ENCODE measurements around the gene P2RX7.

P2RX7 gene

DNA sequence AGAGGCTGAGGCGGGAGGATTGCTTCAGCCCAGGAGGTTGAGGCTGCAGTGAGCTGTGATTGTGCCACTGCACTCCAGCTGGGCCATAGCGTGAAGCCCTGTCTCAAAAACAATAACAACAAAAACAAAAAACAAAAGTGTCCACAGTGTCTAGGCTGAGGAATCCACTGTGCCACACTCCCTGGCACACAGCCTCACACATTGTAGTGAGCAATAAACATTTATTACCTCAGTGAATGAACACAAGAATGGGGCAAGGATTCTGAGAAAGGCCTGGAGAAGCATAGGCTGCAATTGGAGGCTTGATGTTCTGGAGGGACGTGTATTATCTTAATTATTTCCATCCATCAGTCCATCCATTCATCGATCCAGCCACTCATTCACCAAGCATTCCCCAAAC lies 17.1 kb upstream of the P2RX7 start:
- Histone ChIP-seq H3K4me3 (no peak overlapping the region), H3K9me3 (no peaks in the 10 kb centered on the region), H3K27me3 (ENCODE audit: low read depth) (0 out of 2 replicates have a peak, but pooled peaks cover under 1% of the 10 kb centered on the region), H3K4me1 (no peaks in the 10 kb centered on the region), H3K36me3 (replicated peaks) (no peaks in the 10 kb centered on the region)
- DNase-seq (ENCODE audit: low spot score in 2 of 2) = no peak
- in situ Hi-C loops (cut with MboI; ENCODE audit: low sequenced_read_pairs) = loop anchor here (25.0 kb wide), 1 partner anchor 778 kb away; the partner anchor contains the start of gene PLA2G1B

DNA sequence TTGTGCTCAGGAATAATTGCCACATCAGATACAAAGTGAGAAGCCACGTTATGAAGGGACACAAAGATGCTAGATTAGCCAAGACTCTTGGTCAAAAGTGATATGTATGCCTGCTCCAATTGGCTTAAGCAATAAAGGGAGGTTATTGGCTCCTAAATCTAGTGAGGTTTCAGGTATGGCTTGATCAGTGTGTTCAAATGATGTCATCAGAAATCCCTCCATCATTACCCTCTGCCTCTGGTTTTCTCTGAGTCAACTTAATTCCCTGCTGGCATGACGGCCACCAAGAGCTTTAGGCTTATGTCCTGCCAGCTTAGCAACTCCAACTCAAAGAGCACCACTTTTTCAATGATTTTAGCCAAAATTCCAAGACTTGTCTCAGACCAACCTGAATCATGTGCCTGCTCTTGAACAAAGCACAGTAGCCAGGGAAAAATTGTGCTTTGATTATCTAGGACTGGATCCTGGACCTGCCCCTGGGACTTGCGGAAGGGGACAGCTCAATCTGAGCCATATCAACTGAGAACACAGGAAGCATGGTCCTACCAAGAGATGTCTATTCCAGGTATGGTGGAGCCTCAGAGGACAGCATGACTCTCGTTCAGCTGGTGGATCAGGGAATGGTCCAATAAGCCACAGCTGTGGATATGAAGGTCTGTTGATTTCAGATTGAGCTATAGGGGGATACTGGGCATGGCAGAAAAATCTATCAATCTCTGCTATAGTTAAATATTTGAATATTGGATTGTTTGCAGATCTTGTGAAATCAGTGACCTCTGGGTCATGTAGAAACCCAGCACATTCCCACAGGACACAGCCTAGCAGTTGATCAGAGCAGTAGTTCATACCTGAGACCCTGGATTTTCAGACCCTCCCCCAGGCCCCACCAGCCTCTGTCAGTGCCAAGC lies 16.1 kb upstream of the P2RX7 start:
- DNase-seq (ENCODE audit: low spot score in 2 of 2) = no peak
- no peak overlapping the region for H3K4me3 ChIP-seq
- in situ Hi-C loops (cut with MboI; ENCODE audit: low sequenced_read_pairs) = loop anchor here (25.0 kb wide), 1 partner anchor 779 kb away; the partner anchor contains the start of gene PLA2G1B
- H3K36me3 ChIP-seq (replicated peaks) = no peaks in the 10 kb centered on the region
- H3K4me1 ChIP-seq = no peaks in the 10 kb centered on the region
- no peaks in the 10 kb centered on the region for H3K9me3 ChIP-seq
- H3K27me3 ChIP-seq (ENCODE audit: low read depth) = peaks cover 4% of the 10 kb centered on the region; the same call in 1 of the 2 replicates

DNA sequence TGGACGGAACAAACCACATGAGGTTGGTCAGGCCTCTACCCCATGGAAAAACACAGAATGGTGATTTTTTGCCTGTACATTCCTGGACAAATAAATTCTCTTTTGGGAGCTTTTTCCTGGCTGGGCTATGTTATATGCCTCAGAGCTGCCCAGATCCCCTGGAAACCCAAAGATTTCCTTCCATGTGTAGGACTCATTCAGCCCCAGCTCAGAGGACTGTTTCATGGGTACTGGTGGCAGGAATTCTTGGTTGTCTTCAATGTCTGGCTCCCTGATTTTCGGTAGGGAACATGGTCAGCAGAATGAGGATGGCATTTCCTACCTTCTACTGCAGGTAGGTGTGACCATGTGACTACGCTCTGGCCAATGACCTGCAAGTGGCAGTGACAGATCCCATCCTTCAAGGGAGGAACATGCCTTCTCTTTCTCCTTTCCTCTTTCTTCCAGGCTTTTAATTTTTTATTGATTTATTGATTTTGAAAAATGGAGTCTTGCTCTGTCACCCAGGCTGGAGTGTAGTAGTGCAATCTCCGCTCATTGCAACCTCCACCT lies 15.4 kb upstream of the P2RX7 start:
- Histone ChIP-seq H3K36me3 (replicated peaks) (no peaks in the 10 kb centered on the region), H3K4me1 (no peaks in the 10 kb centered on the region), H3K27me3 (ENCODE audit: low read depth) (peaks cover 4% of the 10 kb centered on the region; the same call in 1 of the 2 replicates), H3K9me3 (no peaks in the 10 kb centered on the region), H3K4me3 (no peak overlapping the region)
- in situ Hi-C loops (cut with MboI; ENCODE audit: low sequenced_read_pairs) = loop anchor here (25.0 kb wide), 1 partner anchor 780 kb away; the partner anchor contains the start of gene PLA2G1B
- no peak for DNase-seq (ENCODE audit: low spot score in 2 of 2)

DNA sequence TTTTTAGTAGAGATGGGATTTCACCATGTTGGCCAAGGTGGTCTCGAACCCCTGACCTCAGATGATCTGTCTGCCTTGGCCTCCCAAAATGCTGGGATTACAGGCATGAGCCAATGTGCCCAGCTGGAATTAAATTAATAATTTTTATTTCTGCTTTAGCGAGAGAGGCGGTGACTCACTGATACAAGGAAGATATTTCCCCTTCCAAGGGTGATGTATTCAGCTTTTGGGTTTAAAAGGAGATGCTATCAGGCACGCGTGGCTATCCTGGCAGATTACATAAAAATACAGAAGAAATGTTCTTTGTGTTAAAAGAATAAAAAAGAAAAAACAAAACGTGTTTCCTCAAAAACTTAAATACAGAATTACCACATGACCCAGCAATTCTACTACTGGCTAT lies 12.4 kb upstream of the P2RX7 start:
- Histone ChIP-seq H3K27me3 (ENCODE audit: low read depth) (peaks cover 4% of the 10 kb centered on the region; the same call in 1 of the 2 replicates), H3K4me3 (no peak overlapping the region), H3K4me1 (no peaks in the 10 kb centered on the region), H3K36me3 (replicated peaks) (no peaks in the 10 kb centered on the region), H3K9me3 (no peaks in the 10 kb centered on the region)
- in situ Hi-C loops (cut with MboI; ENCODE audit: low sequenced_read_pairs) = loop anchor here (25.0 kb wide), 1 partner anchor 783 kb away; the partner anchor contains the start of gene PLA2G1B
- DNase-seq (ENCODE audit: low spot score in 2 of 2) = no peak

DNA sequence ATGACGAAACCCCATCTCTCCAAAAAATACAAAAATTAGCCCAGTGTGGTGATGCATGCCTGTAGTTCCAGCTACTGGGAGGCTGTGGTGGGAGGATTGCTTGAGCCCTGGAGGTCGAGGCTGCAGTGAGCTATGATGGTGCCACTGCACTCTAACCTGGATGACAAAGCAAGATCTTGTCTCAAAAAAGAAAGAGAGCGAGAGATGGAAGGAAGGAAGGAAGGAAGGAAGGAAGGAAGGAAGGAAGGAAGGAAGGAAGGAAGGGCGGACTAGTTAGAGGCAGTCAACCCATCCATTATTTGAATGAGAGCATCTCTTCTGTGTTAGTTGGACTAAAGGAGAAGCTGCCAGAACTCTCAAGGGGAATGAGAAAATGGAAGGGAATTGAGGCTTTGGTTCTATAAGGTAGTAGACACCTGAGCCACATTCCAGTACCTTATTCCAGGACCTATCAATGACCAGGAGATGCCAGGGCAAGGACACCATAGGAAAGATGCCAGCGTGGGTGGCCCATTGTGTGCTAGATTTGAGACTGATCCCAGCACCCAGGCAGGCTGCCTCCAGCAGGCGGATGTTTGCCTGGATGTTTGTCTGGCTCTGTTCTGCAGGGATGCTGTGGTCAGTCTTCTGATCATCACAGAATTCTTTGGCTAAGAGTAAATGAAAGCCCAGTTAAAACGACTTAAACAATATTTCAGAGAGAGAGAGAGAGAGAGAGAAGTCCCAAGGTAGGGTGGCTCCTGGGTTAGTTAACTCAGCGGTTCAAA lies 11.5 kb upstream of the P2RX7 start:
- no peak for DNase-seq (ENCODE audit: low spot score in 2 of 2)
- Histone ChIP-seq H3K4me1 (no peaks in the 10 kb centered on the region), H3K27me3 (ENCODE audit: low read depth) (peaks cover 4% of the 10 kb centered on the region; the same call in 1 of the 2 replicates), H3K9me3 (no peaks in the 10 kb centered on the region), H3K36me3 (replicated peaks) (no peaks in the 10 kb centered on the region), H3K4me3 (no peak overlapping the region)
- in situ Hi-C loops (cut with MboI; ENCODE audit: low sequenced_read_pairs) = loop anchor here (25.0 kb wide), 1 partner anchor 784 kb away; the partner anchor contains the start of gene PLA2G1B

DNA sequence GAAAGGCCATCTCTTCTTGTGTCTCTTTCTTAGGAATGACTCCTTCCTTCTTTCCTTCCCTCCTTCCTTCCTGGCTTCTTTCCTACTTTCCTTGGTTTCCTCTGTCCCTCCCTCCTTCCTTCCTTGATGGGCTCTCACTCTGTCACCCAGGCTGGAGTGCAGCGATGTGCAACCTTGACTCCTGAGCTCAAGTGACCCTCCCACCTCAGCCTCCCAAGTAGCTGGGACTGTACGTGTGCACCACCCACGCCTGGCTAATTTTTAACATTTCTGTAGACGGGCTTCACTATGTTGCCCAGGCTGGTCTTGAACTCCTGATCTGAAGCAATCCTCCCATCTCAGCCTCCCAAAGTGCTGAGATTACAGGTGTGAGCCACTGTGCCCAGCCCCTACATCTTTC lies 10.9 kb upstream of the P2RX7 start:
- Histone ChIP-seq H3K4me3 (no peak overlapping the region), H3K9me3 (no peaks in the 10 kb centered on the region), H3K27me3 (ENCODE audit: low read depth) (peaks cover 4% of the 10 kb centered on the region; the same call in 1 of the 2 replicates), H3K36me3 (replicated peaks) (no peaks in the 10 kb centered on the region), H3K4me1 (no peaks in the 10 kb centered on the region)
- DNase-seq (ENCODE audit: low spot score in 2 of 2) = no peak
- in situ Hi-C loops (cut with MboI; ENCODE audit: low sequenced_read_pairs) = loop anchor here (25.0 kb wide), 1 partner anchor 785 kb away; the partner anchor contains the start of gene PLA2G1B

DNA sequence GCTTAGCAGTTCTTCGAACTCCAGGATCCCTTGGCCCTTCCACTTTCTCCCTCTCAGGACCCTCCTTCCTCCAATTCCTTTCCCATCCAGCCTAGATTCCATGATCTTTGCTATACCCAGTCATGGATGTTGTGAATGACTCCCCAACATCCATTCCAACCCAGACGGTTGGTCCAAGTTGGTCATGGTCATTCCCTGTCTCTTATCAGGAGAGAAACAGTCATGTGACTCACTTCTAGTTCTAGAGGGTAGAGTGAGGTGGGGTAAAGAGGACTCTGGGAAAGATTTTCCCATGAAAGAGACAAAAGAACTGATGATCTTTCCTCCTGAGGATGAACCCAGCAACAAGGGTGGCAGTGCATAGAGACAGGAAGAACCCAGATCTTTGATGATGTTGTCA lies 9.2 kb upstream of the P2RX7 start:
- H3K9me3 ChIP-seq = no peaks in the 10 kb centered on the region
- H3K27me3 ChIP-seq (ENCODE audit: low read depth) = peaks cover 4% of the 10 kb centered on the region; the same call in 1 of the 2 replicates
- H3K4me3 ChIP-seq = no peak overlapping the region
- H3K36me3 ChIP-seq (replicated peaks) = no peaks in the 10 kb centered on the region
- H3K4me1 ChIP-seq = no peaks in the 10 kb centered on the region
- DNase-seq (ENCODE audit: low spot score in 2 of 2) = no peak
- in situ Hi-C loops (cut with MboI; ENCODE audit: low sequenced_read_pairs) = loop anchor here (25.0 kb wide), 1 partner anchor 786 kb away; the partner anchor contains the start of gene PLA2G1B

DNA sequence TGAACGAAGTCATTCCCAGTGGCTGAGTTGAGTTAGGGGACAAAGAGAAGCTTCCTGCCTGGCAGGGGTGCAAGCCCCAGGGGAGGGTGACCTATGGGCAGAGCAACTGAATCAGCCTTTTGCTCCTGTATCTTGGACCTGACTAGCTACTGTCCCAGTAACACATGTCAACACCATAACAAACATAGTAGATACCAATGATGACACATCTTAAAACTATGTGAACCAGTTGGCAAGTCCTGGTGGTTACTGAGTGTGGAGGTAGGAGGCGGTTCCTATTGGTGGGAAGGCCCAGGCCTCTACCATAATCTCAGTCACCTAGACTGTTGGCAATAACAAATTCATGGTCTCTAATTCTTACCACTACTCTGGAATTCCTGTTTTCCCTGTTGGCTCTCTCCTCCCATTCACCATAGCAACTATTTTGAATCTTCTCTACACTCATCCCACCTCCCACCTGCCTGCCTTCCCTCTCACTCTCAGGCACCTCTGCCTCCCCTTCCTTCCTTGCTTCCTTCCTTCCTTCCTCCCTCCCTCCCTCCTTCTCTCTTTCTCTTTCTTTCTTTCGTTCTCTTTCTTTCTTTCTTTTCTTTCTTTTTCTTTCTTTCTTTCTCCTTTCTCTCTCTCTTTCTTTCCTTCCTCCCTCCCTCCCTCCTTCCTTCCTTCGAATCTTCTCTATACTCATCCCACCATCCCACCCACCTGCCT lies 8.1 kb upstream of the P2RX7 start:
- H3K9me3 ChIP-seq = no peaks in the 10 kb centered on the region
- in situ Hi-C loops (cut with MboI; ENCODE audit: low sequenced_read_pairs) = loop anchor here (25.0 kb wide), 1 partner anchor 787 kb away; the partner anchor contains the start of gene PLA2G1B
- no peaks in the 10 kb centered on the region for H3K36me3 ChIP-seq (replicated peaks)
- H3K4me3 ChIP-seq = no peak overlapping the region
- H3K27me3 ChIP-seq (ENCODE audit: low read depth) = peaks cover 4% of the 10 kb centered on the region; the same call in 1 of the 2 replicates
- no peak for DNase-seq (ENCODE audit: low spot score in 2 of 2)
- no peaks in the 10 kb centered on the region for H3K4me1 ChIP-seq

DNA sequence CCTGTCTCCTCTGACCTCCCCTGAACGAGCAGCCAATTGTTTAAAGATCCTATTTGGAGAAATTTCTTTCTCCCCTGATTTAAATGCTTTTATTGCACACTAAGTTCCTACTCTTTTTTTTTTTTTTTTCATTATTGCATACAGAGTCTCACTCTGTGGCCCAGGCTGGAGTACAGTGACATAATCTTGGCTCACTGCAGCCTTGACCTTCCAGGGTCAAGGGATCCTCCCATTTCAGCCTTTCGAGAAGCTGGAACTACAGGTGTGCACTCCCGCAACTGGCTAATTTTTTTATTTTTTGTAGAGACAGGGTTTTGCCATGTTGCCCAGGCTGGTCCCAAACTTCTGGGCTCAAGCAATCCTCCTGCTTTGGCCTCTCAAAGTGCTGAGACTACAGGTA lies 5.2 kb upstream of the P2RX7 start:
- in situ Hi-C loops (cut with MboI; ENCODE audit: low sequenced_read_pairs) = no loop called here
- H3K4me1 ChIP-seq = no peaks in the 10 kb centered on the region
- H3K9me3 ChIP-seq = no peaks in the 10 kb centered on the region
- DNase-seq (ENCODE audit: low spot score in 2 of 2) = no peak
- H3K4me3 ChIP-seq = no peak overlapping the region
- no peaks in the 10 kb centered on the region for H3K36me3 ChIP-seq (replicated peaks)
- no peaks in the 10 kb centered on the region for H3K27me3 ChIP-seq (ENCODE audit: low read depth)

DNA sequence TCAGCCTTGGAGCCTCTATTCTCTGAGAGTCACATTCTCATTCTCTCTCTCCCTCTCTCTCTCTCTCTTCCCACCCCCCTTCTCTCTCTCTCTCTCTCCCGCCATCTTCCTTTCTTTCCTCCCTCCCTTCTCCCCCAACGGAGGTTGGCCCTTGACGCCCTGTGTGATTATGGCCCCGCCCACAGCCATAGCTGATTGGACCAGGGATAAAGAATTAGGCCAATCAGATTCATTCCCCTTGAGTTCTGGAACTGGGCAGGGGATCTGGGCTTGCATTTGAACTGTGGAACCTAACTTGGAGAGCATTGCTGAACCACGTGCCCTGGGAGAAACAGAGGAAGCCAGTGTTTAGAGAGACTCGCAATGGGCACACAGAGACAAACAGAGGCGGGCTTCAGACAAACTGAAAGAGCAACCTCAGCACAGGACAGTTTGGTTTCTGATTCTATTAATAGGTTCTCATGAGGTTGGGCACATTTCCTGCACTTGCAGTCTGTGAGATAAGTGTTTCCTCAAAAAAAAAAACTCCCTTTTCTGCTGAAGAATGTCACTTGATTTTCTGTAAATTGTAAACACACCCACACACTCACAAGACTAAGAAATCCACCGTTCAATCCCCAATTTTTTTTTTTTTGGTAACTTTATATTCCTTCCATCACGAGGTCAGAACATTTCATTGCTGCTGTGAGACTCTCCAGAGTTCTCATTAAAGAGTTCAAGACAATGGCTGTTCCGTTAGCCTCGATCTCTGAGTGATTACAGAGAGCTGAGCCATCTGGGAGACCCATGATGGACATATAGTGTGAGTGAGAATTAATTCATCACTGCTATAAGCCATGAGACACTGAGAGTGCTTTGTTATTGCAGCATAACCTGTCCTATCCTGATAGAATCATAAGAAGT lies 3.5 kb upstream of the P2RX7 start:
- no peaks in the 10 kb centered on the region for H3K27me3 ChIP-seq (ENCODE audit: low read depth)
- in situ Hi-C loops (cut with MboI; ENCODE audit: low sequenced_read_pairs) = no loop called here
- no peaks in the 10 kb centered on the region for H3K36me3 ChIP-seq (replicated peaks)
- H3K4me1 ChIP-seq = no peaks in the 10 kb centered on the region
- peak; percentile 19 to 74 for DNase-seq (ENCODE audit: low spot score in 2 of 2)
- no peak overlapping the region for H3K4me3 ChIP-seq
- H3K9me3 ChIP-seq = no peaks in the 10 kb centered on the region

DNA sequence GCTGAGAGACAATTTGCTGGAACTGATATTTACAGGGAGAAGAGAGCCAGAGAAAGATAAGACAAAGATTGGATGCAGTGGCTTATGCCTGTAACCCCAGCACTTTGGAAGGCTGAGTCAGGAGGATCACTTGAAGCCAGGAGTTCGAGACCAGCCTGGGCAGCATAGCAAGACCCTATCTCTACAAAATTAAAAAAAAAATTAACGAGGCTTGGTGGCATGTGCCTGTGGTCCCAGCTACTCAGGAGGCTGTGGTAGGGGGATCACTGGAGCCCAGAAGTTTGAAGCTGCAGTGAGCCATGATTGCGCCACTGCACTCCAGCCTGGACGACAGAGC lies 2.9 kb upstream of the P2RX7 start:
- no peak overlapping the region for H3K4me3 ChIP-seq
- in situ Hi-C loops (cut with MboI; ENCODE audit: low sequenced_read_pairs) = no loop called here
- no peaks in the 10 kb centered on the region for H3K9me3 ChIP-seq
- H3K27me3 ChIP-seq (ENCODE audit: low read depth) = no peaks in the 10 kb centered on the region
- no peaks in the 10 kb centered on the region for H3K4me1 ChIP-seq
- H3K36me3 ChIP-seq (replicated peaks) = no peaks in the 10 kb centered on the region
- no peak for DNase-seq (ENCODE audit: low spot score in 2 of 2)

DNA sequence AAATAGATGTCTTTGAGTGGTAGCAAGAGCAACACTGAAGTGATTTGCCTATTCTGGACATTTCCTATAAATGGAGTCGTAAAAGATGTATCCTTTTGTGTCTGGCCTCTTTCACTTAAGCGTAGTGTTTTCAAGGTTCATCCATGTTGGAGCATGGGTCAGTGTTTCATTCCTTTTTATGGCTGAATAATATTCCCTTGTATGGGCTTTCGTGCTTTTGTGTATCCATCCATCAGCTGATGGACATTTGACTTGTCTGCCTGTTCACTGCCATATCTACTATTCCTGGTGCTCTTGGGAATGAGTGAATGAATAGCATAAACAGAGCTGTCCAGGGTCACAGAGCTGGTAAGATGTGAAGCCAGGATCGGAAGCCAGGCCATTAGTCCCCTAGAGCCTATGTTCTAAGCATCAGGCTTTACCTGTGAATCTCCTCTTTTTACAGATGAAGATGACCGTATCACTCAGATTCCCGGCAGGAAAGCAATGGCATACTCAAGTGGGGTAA lies 1.8 kb upstream of the P2RX7 start:
- Histone ChIP-seq H3K4me1 (no peaks in the 10 kb centered on the region), H3K4me3 (no peak overlapping the region), H3K9me3 (no peaks in the 10 kb centered on the region), H3K36me3 (replicated peaks) (no peaks in the 10 kb centered on the region), H3K27me3 (ENCODE audit: low read depth) (no peaks in the 10 kb centered on the region)
- in situ Hi-C loops (cut with MboI; ENCODE audit: low sequenced_read_pairs) = no loop called here
- DNase-seq (ENCODE audit: low spot score in 2 of 2) = no peak

All from HAP-1 (cell line).